GM19372 (cell line): ENCODE measurements around the gene CYP2J2.
"Not testable (repeated sequence)": the region's sequence is repeated elsewhere in the genome, so short reads cannot be mapped to it uniquely, and the experiment has no call there.

Experiments used
- ATAC-seq: cut with Tn5 transposase; IDR thresholded peaks from one replicate; pipeline ENCODE4 v1.9.1; 2021; ENCODE audit warnings: mild to moderate bottlenecking, low read depth, moderate library complexity; ENCODE audit not compliant: unreplicated experiment

The CYP2J2 gene

GRCh38 chr1:59921258-59921899 lies 5.2 kb downstream of the CYP2J2 start:
- ATAC-seq, result not testable (repeated sequence)

DNA sequence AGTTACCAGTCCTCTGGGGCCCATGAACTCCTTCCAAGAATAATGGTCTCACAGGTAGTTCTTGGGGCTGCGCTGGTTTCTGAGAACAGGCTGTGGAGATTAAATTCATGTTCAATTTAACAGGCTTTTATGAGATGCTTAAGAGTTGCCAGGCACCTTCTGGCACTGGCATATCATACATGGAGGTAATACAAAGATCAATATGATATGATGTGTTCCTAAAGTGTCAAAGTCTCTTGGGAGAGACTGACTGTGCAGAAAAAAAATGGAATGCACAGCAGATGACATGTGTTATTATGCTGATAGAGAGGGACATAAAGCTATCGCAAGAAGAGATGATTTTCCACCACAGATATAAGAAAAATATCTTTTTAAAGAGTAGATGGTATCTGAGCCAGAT lies 6.8 kb downstream of the CYP2J2 start:
- ATAC-seq, result no peak

GRCh38 chr1:59917785-59918180 lies 8.8 kb downstream of the CYP2J2 start:
- ATAC-seq, result no peak

DNA sequence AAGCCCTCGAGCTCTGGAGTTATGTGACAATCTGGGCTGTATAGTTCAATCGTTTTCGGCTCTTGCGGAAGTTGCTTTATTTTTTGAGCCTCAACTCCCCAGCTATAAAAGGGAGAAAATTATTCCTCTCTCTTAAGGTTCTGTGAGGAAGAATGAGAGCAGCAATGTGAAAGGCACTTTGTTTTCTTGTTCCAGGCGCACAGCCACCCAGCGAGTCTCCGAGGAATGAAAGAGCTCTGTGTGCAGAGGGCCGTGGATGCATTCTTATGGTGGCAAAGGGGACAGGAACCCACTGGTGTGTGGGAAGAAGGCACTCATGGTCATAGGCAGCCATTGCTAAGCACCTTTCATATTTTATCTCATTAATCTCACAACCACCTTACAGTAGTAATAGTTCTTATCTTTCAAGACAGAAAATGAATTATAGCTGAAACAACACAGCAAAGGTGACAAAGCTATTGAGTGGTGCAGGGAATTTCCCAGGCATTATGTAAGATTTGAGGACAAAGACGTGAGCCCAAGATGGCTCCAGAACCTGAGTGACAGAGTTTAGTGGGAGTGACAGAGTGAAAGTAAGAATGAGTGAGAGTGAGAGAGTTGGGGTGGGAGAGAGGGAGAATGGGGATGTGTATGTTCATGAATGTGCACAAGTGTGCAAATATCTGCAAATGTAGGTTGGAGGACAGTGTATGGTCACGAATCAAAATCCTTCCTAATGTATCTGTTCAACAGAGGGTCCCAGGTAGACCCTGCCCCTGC lies 9.4 kb downstream of the CYP2J2 start:
- ATAC-seq, result no peak

- no peak for ATAC-seq
Measured at GRCh38 chr1:59915516-59915915, 11.1 kb downstream of the CYP2J2 start.

GRCh38 chr1:59914791-59915286 lies 11.7 kb downstream of the CYP2J2 start:
- not testable (repeated sequence) for ATAC-seq

DNA sequence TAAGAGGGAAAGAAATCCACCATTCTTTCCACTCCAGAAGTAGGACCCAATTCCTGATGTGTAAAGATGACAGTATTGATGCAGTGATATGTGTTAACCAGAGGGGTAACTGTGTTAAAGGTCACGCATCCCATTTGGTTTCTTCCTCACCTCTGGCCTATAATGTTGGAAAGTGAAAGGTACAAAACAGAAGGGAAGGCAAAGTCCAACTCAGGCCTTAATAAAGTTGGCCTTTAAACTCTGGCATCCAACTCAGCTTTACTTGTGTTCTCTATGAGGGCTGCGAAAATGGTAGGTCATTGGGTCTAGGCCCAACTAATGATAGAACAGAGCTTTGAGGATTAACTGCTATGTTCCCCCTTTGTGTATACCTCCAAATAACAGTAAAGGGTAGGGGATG lies 17.9 kb downstream of the CYP2J2 start:
- ATAC-seq, result no peak

GRCh38 chr1:59908084-59908483 lies 18.5 kb downstream of the CYP2J2 start:
- ATAC-seq, result no peak

DNA sequence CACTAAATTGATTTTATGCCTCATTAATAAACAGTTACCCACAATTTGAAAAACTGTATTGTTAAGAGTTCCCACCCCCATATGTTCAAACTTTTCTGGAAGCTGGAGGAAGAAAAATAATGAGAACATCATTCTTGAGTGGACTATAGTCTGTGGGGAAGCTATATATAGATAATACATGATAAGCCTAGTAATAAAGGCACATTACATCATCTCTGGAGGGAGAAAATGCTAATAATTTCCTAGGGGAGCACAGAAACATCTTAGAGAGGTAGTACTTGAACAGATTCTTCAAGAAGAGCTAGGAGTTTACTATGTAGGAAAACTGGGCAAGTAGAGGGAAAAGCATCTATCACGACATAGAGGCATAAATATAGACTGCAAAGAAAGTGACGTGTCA lies 19.6 kb downstream of the CYP2J2 start:
- ATAC-seq, result no peak

- no peak for ATAC-seq
Measured at GRCh38 chr1:59903141-59903754, 23.3 kb downstream of the CYP2J2 start.

GRCh38 chr1:59901770-59902388 lies 24.7 kb downstream of the CYP2J2 start:
- ATAC-seq, result no peak

DNA sequence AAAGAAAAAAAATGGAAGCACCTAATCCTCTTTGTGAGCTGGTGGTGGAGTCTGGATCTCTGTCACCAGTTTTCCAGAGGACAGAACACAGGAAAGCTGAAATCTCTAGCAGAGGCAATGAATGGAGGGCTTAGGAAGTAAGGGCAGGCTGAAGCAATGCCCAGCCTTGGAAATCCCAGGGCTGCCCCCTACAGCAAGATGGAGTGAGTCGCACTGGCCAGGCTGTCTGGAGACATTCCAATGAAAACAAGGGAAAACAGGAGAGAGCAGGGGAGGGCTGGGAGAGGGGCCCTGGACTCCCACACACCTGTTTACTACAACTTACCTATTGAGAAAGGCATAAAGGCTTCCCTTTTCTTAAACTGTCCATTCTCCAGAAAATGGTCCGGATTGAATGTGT lies 25.9 kb downstream of the CYP2J2 start:
- no peak for ATAC-seq

DNA sequence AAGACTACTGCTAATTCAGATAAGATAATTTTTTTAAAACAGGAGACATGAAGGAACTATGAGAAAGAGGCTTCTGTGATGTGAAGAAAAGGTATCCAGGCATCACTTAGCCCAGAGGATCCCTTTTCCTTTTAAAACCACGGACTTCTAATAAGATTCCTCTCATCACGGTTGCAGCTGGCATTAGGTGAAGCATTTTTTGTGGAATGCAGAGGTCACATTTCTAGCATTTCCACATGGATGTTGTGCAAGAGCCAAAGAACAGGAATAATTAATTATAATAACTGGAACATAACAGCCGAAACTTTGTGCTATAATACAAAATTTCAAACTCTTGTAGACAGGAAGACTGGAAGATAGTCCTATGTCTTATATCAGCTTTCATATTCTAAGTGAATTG lies 27.6 kb downstream of the CYP2J2 start:
- ATAC-seq, result no peak

DNA sequence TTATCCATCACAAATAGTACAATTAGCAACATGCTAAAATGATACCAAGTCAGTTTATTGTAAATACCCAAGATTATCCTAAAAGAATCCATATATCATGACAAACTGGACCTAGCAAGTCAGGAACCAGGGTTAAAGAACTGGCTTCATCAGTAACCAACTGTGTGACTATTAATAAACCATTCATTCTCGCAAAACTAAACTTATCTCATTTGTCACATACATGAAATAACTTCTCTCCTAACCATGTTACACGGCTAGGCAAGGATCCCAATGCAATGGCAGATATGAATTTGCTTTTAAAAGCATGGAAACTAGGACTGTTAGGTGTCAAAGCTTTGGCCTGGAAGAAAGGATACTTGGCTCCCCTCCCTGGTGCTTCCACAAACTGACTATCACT lies 29.4 kb downstream of the CYP2J2 start:
- ATAC-seq, result no peak

DNA sequence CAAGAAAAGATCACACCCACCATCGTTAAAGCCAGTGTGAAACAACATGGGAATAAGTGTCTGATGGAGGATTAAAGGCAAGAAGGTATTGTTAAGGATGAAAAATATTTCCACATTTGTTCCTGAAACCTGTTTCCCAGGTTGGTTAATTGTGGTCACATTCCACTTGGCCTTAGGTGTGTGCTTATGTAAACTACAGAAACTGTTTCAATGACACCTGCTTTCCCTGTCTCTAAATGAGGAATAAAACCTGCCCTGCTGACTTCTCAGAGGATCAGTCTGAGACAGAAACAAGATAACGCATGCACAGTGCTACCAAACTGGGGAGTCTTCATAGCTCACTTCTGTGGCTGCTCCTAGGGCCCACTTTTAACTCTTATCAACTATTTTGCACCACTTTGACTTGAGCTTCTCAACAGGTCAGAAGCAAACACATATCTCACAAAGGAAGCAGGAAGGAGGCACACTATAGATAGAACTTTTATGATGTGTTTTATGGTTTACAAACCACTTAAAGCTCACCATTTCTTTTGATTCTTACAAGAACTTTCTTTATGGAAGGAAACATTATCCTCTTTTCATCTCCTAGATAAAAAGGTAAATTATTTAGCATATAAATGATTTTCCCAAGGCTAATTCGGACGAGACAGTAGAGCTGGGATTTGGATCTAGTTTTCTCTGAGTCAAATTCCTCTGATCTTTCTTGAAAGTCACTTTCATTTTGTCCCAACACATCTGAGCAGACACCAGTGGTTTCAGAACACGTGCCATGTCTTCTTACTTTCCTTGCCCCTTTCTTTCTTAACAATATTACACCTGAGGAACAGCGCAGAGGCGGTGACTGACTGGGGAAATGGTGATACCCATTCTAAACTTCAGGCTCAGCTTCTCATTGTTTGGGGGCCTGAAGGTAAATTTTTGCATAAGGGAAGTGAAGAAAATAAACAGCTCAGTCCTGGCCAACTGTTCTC lies 33.4 kb downstream of the CYP2J2 start:
- no peak for ATAC-seq

DNA sequence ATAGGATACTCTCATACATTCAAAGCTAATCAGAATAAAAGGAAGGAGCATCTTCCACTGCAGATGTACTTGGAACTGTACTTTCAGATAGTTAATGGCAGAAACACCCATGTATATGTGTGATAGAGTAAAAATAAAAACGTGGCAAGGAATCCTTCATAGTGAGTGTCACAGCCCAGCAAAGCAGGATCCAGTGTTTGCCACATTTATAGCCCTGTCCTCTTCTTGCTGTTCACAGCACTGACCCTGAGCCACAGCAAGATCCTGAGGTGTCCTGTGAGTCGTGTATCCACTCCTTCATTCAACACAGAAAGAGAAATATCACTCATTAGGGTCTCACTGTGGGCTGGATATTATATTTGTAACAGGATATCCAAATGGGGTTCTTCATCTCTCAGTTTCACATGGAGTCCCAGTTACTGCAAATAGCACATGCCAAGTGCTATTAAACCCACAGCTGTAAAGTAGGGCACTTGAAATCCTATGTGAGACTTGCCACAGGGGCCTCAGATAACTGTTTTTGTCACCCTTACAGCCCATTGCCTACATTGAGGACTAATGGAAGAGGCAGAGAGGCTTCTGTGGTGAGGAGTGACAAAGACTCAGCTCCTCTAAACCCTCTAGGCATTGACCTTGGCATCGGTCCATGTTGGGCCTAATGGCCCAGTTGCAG lies 41.3 kb downstream of the CYP2J2 start:
- no peak for ATAC-seq

GRCh38 chr1:59880735-59881134 lies 45.8 kb downstream of the CYP2J2 start:
- ATAC-seq, result no peak

GRCh38 chr1:59879996-59880505 lies 46.5 kb downstream of the CYP2J2 start:
- no peak for ATAC-seq

GRCh38 chr1:59879574-59879973 lies 47.0 kb downstream of the CYP2J2 start:
- ATAC-seq, result no peak
